ENCODE measurements around the gene ARHGEF39. TPM values are rescaled to one million over a fixed set of nuclear protein-coding genes. Genes with fewer than 3 reads are reported as not detected.
"Not testable (repeated sequence)": the region's sequence is repeated elsewhere in the genome, so short reads cannot be mapped to it uniquely, and the experiment has no call there.

The ARHGEF39 gene
- total and polyA plus RNA-seq, 9 of the 15 experiments (the other 6 are each of a cell fraction or from before 2014, with no cell fraction given): 2.8 to 21.7 (median 12.9) TPM

- H3K4me2 ChIP-seq (ENCODE audit: insufficient read depth, low read length); H3K9ac ChIP-seq (ENCODE audit: insufficient read depth in 1 of 2, low read depth in 2 of 2, low read length in 2 of 2); CTCF ChIA-PET (ENCODE audit: low intra/inter-chr PET ratio); BruUV-seq (replicated peaks); H3K27me3 ChIP-seq (ENCODE audit: control insufficient read depth in 2 of 2, insufficient read depth in 2 of 2, low read length in 2 of 2); DNase-seq (ENCODE audit: extremely low read depth in 1 of 4, low spot score in 3 of 4); H4K20me1 ChIP-seq (replicated peaks; ENCODE audit: control insufficient read depth, insufficient read depth, low read length); H3K4me3 ChIP-seq; H3K9me1 ChIP-seq (ENCODE audit: control insufficient read depth, insufficient read depth, low read length); H3K27ac ChIP-seq (ENCODE audit: extremely low read depth, low read depth, low read length); ATAC-seq; H2AFZ ChIP-seq (ENCODE audit: low read depth, low read length); H3K79me2 ChIP-seq (ENCODE audit: control insufficient read depth, insufficient read depth, low read length); intact Hi-C loops (cut with micrococcal nuclease); H3K9me3 ChIP-seq (replicated peaks; ENCODE audit: control insufficient read depth, insufficient read depth, low read depth, low read length); in situ Hi-C loops (cut with MboI); H3K36me3 ChIP-seq (ENCODE audit: control insufficient read depth, insufficient read depth, low read length); FAIRE-seq; H3K4me1 ChIP-seq (replicated peaks in 1 of 2; ENCODE audit: control insufficient read depth in 2 of 2, insufficient read depth in 2 of 2, low read length in 2 of 2): not testable (repeated sequence)
- WGBS (ENCODE audit: insufficient coverage, low coverage, missing lambda C conversion rate): 50% methylated on average over 1 of the region's 1 CpG
- POLR2A ChIA-PET: interaction anchor here (0.6 kb wide), 1 partner anchor 13 kb away, joined by 3 read pairs; no protein-coding TSS in a partner anchor
- TF ChIP-seq MEIS2 (IDR thresholded peaks at IDR 0.05; ENCODE audit: partially characterized antibody): peak; percentile 32
Observed at GRCh38 chr9:35639225-35639624, 25.8 kb downstream of the ARHGEF39 start.

DNA sequence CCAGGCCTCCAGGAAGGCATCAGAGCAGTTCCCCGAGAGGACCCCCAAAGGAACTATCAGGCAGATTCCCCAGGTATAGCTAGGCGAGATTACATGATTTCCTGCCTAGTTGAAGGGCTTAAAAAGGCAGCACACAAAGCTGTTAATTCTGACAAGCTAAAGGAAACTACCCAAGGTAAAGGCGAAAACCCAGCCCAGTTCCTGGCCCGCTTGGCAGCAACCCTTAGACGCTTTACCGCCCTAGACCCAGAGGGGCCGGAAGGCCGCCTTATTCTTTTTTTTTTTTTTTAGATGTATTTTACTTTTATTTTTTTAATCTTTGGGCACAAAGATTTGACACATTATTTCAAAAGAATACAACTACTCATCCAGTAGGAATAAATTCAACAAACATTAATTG, 26.2 kb downstream of the ARHGEF39 start:
- H3K4me2 ChIP-seq (ENCODE audit: insufficient read depth, low read length); H3K9me1 ChIP-seq (ENCODE audit: control insufficient read depth, insufficient read depth, low read length); H3K9ac ChIP-seq (ENCODE audit: insufficient read depth in 1 of 2, low read depth in 2 of 2, low read length in 2 of 2); H2AFZ ChIP-seq (ENCODE audit: low read depth, low read length); H3K36me3 ChIP-seq (ENCODE audit: control insufficient read depth, insufficient read depth, low read length); FAIRE-seq; H3K27me3 ChIP-seq (ENCODE audit: control insufficient read depth in 2 of 2, insufficient read depth in 2 of 2, low read length in 2 of 2); ATAC-seq; H4K20me1 ChIP-seq (replicated peaks; ENCODE audit: control insufficient read depth, insufficient read depth, low read length); H3K4me1 ChIP-seq (replicated peaks in 1 of 2; ENCODE audit: control insufficient read depth in 2 of 2, insufficient read depth in 2 of 2, low read length in 2 of 2); H3K9me3 ChIP-seq (replicated peaks; ENCODE audit: control insufficient read depth, insufficient read depth, low read depth, low read length); DNase-seq (ENCODE audit: extremely low read depth in 1 of 4, low spot score in 3 of 4); POLR2A ChIA-PET; H3K79me2 ChIP-seq (ENCODE audit: control insufficient read depth, insufficient read depth, low read length); intact Hi-C loops (cut with micrococcal nuclease); in situ Hi-C loops (cut with MboI); H3K27ac ChIP-seq (ENCODE audit: extremely low read depth, low read depth, low read length); BruUV-seq (replicated peaks); H3K4me3 ChIP-seq; CTCF ChIA-PET (ENCODE audit: low intra/inter-chr PET ratio): not testable (repeated sequence)
- 60% methylated on average over 1 of the region's 8 CpGs for WGBS (ENCODE audit: insufficient coverage, low coverage, missing lambda C conversion rate)

GRCh38 chr9:35637427-35637955, 27.5 kb downstream of the ARHGEF39 start:
- intact Hi-C loops (cut with micrococcal nuclease); H3K27ac ChIP-seq (ENCODE audit: extremely low read depth, low read depth, low read length); H3K4me1 ChIP-seq (replicated peaks in 1 of 2; ENCODE audit: control insufficient read depth in 2 of 2, insufficient read depth in 2 of 2, low read length in 2 of 2); H3K9me3 ChIP-seq (replicated peaks; ENCODE audit: control insufficient read depth, insufficient read depth, low read depth, low read length); CTCF ChIA-PET (ENCODE audit: low intra/inter-chr PET ratio); H3K4me2 ChIP-seq (ENCODE audit: insufficient read depth, low read length); ATAC-seq; H3K9ac ChIP-seq (ENCODE audit: insufficient read depth in 1 of 2, low read depth in 2 of 2, low read length in 2 of 2); DNase-seq (ENCODE audit: extremely low read depth in 1 of 4, low spot score in 3 of 4); BruUV-seq (replicated peaks); H2AFZ ChIP-seq (ENCODE audit: low read depth, low read length); H3K36me3 ChIP-seq (ENCODE audit: control insufficient read depth, insufficient read depth, low read length); H4K20me1 ChIP-seq (replicated peaks; ENCODE audit: control insufficient read depth, insufficient read depth, low read length); H3K4me3 ChIP-seq; H3K27me3 ChIP-seq (ENCODE audit: control insufficient read depth in 2 of 2, insufficient read depth in 2 of 2, low read length in 2 of 2); POLR2A ChIA-PET; H3K79me2 ChIP-seq (ENCODE audit: control insufficient read depth, insufficient read depth, low read length); in situ Hi-C loops (cut with MboI); H3K9me1 ChIP-seq (ENCODE audit: control insufficient read depth, insufficient read depth, low read length); FAIRE-seq: not testable (repeated sequence)
- WGBS (ENCODE audit: insufficient coverage, low coverage, missing lambda C conversion rate): 24% methylated on average over 2 of the region's 9 CpGs
